Activated naive CD4-positive, alpha-beta T cell treated with anti-CD3 and anti-CD28 coated beads, Interleukin-2, amount 10 ng/mL, durations not matched to agents 7 days and 5 days (primary cell): ENCODE measurements around the gene FAM149A.

Experiments
- CTCF ChIA-PET: fragments of 350-600 bp; sonication (Branson Sonifier 250); formaldehyde crosslinking; loops from one replicate; lab custom pipeline; 2021; ENCODE audit warnings: antibody characterized with exemption; lab: Charles Lee
- DNase-seq: peaks from one replicate; pipeline ENCODE4 v3.0.0-alpha.2; 2020
- H3K27ac Mint-ChIP-seq: one replicate; pipeline ENCODE4 v1.8.0; 2021; ENCODE audit warnings: mild to moderate bottlenecking, moderate library complexity, mixed read lengths
- H3K27me3 Mint-ChIP-seq: one replicate; pipeline ENCODE4 v1.8.0; 2021; ENCODE audit warnings: mild to moderate bottlenecking, mixed read lengths
- H3K36me3 Mint-ChIP-seq: one replicate; pipeline ENCODE4 v1.8.0; 2021; ENCODE audit warnings: mixed read lengths
- H3K4me1 Mint-ChIP-seq: one replicate; pipeline ENCODE4 v1.8.0; 2021; ENCODE audit warnings: mixed read lengths
- H3K4me3 Mint-ChIP-seq: one replicate; pipeline ENCODE4 v1.8.0; 2021; ENCODE audit warnings: mild to moderate bottlenecking, moderate library complexity, mixed read lengths
- H3K9me3 Mint-ChIP-seq: one replicate; pipeline ENCODE4 v1.8.0; 2021; ENCODE audit warnings: mixed read lengths

Gene FAM149A

GRCh38 chr4:186104114-186104889, at the start of gene FAM149A:
Gene FAM149A (plus strand): TSS chr4:186104704.
- Mint-ChIP-seq H3K36me3 (no peaks in the 10 kb centered on the region), H3K4me3 (peak within 1 kb of the TSS; percentile 73), H3K9me3 (no peaks in the 10 kb centered on the region), H3K27ac (no peak within 1 kb of the TSS), H3K27me3 (peaks cover 61% of the 10 kb centered on the region), H3K4me1 (peaks cover 7% of the 10 kb centered on the region)
- DNase-seq: peak; percentile 71
- CTCF ChIA-PET: interaction anchor here (1.0 kb wide), 1 partner anchor 38 kb away, joined by 3 read pairs; no protein-coding TSS in a partner anchor

DNA sequence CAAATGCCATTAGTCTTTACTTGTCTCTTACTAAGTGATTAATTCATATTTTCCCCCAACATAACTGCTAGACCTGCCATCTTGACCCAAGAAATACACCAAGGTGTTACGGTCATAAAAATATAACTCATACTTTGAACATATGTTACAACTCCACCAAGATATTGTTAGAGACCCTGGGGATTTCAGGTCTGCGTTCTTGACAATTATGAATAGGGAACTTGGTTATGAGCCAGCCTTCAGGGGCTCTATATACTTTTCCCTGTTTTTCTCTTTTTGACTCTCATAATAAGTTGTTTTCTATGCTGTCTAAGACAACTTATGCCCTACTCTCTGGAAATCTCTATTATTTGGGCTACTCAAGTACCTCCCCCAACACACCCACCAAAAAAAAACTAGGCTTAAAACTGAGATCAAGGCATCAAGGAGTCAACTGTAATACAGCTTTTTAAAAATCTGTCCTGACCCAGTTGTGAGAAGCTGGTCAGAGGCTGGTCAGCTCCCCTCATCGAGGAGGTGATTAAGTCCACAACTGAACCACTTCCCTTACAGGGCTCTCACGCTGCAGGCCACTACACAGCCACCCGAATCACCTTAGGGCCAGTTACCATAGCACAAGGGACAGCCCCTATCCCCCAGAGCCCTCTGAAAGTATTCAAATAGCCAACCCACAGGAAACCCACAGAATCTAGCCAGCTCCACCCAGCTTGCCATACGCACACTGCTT, 46.1 kb upstream of the FAM149A start:
- peaks cover 3% of the 10 kb centered on the region for H3K9me3 Mint-ChIP-seq
- no peak for DNase-seq
- peaks cover 2% of the 10 kb centered on the region for H3K36me3 Mint-ChIP-seq
- CTCF ChIA-PET: interaction anchor here (1.2 to 1.4 kb wide), 3 partner anchors 20 to 228 kb away, joined by 3 read pairs; no protein-coding TSS in a partner anchor
- no peak overlapping the region for H3K4me3 Mint-ChIP-seq
- H3K4me1 Mint-ChIP-seq: peaks cover 6% of the 10 kb centered on the region
- H3K27ac Mint-ChIP-seq: no peak overlapping the region
- peaks cover 12% of the 10 kb centered on the region for H3K27me3 Mint-ChIP-seq

GRCh38 chr4:186058980-186059316, 45.6 kb upstream of the FAM149A start:
- no peak overlapping the region for H3K4me3 Mint-ChIP-seq
- peaks cover 2% of the 10 kb centered on the region for H3K36me3 Mint-ChIP-seq
- H3K27me3 Mint-ChIP-seq: peaks cover 12% of the 10 kb centered on the region
- H3K9me3 Mint-ChIP-seq: peaks cover 3% of the 10 kb centered on the region
- no peak overlapping the region for H3K27ac Mint-ChIP-seq
- CTCF ChIA-PET: interaction anchor here (1.2 to 1.4 kb wide), 3 partner anchors 20 to 229 kb away, joined by 3 read pairs; no protein-coding TSS in a partner anchor
- DNase-seq: no peak
- H3K4me1 Mint-ChIP-seq: peaks cover 6% of the 10 kb centered on the region

- H3K9me3 Mint-ChIP-seq: peaks cover 3% of the 10 kb centered on the region
- H3K4me1 Mint-ChIP-seq: peaks cover 6% of the 10 kb centered on the region
- H3K27ac Mint-ChIP-seq: no peak overlapping the region
- DNase-seq: no peak
- H3K36me3 Mint-ChIP-seq: peaks cover 2% of the 10 kb centered on the region
- peaks cover 14% of the 10 kb centered on the region for H3K27me3 Mint-ChIP-seq
- CTCF ChIA-PET: no interaction called here
- H3K4me3 Mint-ChIP-seq: no peak overlapping the region
Observed at GRCh38 chr4:186061921-186062320, 42.6 kb upstream of the FAM149A start.

DNA sequence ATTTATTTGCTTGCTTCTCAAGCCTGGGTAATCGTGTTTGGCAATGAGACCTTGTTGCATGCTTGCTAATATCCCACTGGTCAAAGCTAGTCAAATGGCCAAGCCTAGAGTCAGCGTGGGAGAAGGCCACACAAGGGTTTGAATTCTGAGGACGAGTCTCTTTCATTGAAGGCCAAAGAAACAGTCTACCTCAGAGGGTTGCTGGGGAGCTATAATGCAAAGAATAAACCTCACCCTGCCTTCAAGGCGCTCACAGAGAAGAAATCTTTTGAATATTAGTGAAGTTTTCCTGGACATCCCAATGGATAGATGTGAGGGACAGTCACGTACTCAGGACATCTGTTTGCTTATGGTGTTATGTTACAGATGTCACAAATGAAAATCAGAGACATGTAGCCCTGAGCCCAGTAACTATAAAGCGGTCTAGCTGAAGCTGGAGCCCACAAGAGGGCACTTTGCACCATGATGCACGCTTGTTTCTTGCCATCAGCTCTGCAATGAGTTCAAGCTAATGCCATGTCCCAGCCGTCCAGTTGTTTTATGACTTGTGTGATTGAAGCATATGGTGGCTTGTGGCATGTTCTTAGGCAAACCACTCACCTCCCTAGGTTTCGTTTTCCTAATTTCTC, 36.6 kb upstream of the FAM149A start:
- CTCF ChIA-PET: interaction anchor here (0.8 to 3.7 kb wide), 9 partner anchors 30 to 519 kb away, joined by 3 to 44 read pairs (median 4); partner anchors contain the start of gene CYP4V2
- Mint-ChIP-seq H3K9me3 (no peaks in the 10 kb centered on the region), H3K27ac (no peak overlapping the region)

DNA sequence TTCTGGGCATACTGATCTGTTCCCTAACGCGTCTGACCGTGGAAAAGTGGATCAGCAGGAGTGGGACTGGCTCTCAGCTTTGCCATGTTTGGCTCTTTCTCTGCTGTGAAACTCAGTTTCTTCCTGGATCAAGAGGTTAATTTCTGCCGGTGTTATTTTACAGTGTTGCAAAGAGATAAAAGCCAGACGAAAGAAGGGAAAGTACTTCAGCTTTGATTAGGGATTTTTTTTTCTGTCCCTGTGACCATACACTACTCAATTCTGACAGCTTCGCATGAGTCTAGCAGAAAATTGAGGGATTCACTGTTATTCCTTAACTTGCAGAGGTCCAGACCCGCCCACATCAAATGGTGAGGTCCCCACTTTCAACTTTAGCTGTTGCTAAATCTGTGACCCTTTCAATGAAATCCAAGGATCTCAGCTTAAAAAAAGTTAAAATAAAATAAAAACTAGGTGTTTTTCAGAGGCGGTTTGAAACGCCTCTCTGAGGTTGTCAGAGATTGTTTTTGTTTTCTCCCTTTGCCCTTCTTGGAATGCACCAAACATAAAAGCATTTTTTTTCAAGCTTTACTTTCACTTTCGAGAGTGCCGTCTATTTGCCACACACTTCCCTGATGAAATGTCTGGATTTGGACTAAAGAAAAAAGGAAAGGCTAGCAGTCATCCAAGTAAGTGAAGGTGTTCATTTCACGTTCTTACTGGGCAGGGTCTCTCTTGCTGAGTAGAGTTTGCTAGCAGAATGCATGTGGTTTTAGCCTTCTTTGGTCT, 35.7 kb upstream of the FAM149A start, which contains the start of gene TLR3:
TLR3 (plus strand) TSS at position 576 of the 768 bp plus-strand sequence. CDS start 7,464 bp downstream, outside the sequence.
- Mint-ChIP-seq H3K9me3 (no peaks in the 10 kb centered on the region), H3K27me3 (peaks cover 4% of the 10 kb centered on the region), H3K36me3 (no peaks in the 10 kb centered on the region), H3K27ac (peak within 1 kb of the TSS; percentile 4), H3K4me3 (peak within 1 kb of the TSS; percentile 58), H3K4me1 (peaks cover 18% of the 10 kb centered on the region)
- CTCF ChIA-PET: interaction anchor here (1.0 to 3.7 kb wide), 6 partner anchors 30 to 134 kb away, joined by 3 to 44 read pairs (median 4); partner anchors contain the start of gene CYP4V2
- no peak for DNase-seq

More for the DNA sequence above, 36.6 kb upstream of the FAM149A start:
- no peak overlapping the region for H3K4me3 Mint-ChIP-seq
- peak; percentile 44 for DNase-seq
- H3K27me3 Mint-ChIP-seq: peaks cover 4% of the 10 kb centered on the region
- H3K36me3 Mint-ChIP-seq: no peaks in the 10 kb centered on the region
- H3K4me1 Mint-ChIP-seq: peaks cover 18% of the 10 kb centered on the region

GRCh38 chr4:186069729-186070128, 34.8 kb upstream of the FAM149A start:
- DNase-seq: no peak
- no peak overlapping the region for H3K27ac Mint-ChIP-seq
- CTCF ChIA-PET: interaction anchor here (1.7 to 3.7 kb wide), 3 partner anchors 66 to 122 kb away, joined by 4 to 44 read pairs (median 5); partner anchors contain the start of gene CYP4V2
- no peak overlapping the region for H3K4me3 Mint-ChIP-seq
- peaks cover 4% of the 10 kb centered on the region for H3K27me3 Mint-ChIP-seq
- no peaks in the 10 kb centered on the region for H3K36me3 Mint-ChIP-seq
- peaks cover 18% of the 10 kb centered on the region for H3K4me1 Mint-ChIP-seq
- H3K9me3 Mint-ChIP-seq: no peaks in the 10 kb centered on the region

DNA sequence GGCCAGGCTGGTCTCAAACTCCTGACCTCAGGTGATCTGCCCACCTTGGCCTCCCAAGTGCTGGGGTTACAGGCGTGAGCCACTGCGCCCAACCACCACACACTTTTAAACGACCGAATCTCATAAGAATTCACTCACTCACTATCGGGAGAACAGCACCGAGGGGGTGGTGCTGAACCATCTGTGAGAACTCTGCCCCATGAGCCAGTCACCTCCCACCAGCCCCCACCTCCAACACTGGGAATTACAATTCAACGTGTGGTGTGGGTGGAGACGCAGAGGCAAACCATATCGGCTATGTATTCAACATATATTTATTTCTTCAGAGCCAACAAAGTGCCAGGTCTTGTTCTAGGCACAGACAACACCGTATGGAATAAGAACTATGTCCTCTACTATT, 32.0 kb upstream of the FAM149A start:
- Mint-ChIP-seq H3K36me3 (no peaks in the 10 kb centered on the region), H3K9me3 (no peaks in the 10 kb centered on the region), H3K4me1 (peaks cover 18% of the 10 kb centered on the region), H3K27me3 (no peaks in the 10 kb centered on the region), H3K27ac (no peak overlapping the region), H3K4me3 (no peak overlapping the region)
- no peak for DNase-seq
- CTCF ChIA-PET: no interaction called here

- no peak overlapping the region for H3K4me3 Mint-ChIP-seq
- H3K27ac Mint-ChIP-seq: no peak overlapping the region
- CTCF ChIA-PET: no interaction called here
- peaks cover 4% of the 10 kb centered on the region for H3K27me3 Mint-ChIP-seq
- no peaks in the 10 kb centered on the region for H3K9me3 Mint-ChIP-seq
- DNase-seq: no peak
- H3K4me1 Mint-ChIP-seq: peaks cover 4% of the 10 kb centered on the region
- no peaks in the 10 kb centered on the region for H3K36me3 Mint-ChIP-seq
Observed at GRCh38 chr4:186074189-186074588, 30.3 kb upstream of the FAM149A start.

- Mint-ChIP-seq H3K36me3 (no peaks in the 10 kb centered on the region), H3K27me3 (peaks cover 11% of the 10 kb centered on the region), H3K27ac (no peak overlapping the region), H3K9me3 (no peaks in the 10 kb centered on the region), H3K4me3 (no peak overlapping the region), H3K4me1 (no peaks in the 10 kb centered on the region)
- no peak for DNase-seq
- CTCF ChIA-PET: interaction anchor here (1.2 kb wide), 1 partner anchor 16 kb away, joined by 3 read pairs; no protein-coding TSS in a partner anchor
Observed at GRCh38 chr4:186078981-186079638, 25.4 kb upstream of the FAM149A start.

DNA sequence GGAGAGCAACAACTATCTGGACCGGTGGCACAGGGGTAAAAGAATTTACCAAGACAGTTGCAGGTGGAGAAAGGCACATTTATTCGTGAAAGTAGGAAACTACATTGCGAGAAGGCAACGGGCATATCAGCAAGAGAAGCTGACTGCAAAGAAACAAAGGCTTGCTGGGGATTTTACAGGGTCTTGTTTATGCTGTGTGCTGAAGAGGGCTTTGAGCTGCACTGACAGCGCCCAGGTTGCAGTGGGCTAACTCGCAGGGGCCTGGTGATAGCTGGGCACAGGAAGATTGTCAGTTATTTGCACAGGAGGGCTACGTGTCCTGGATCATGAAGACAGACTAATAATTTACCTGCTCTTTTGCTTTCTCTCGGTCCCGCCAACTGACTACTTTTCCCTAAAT, 24.8 kb upstream of the FAM149A start:
- Mint-ChIP-seq H3K4me1 (no peaks in the 10 kb centered on the region), H3K27ac (no peak overlapping the region), H3K9me3 (no peaks in the 10 kb centered on the region), H3K36me3 (no peaks in the 10 kb centered on the region), H3K4me3 (no peak overlapping the region), H3K27me3 (peaks cover 11% of the 10 kb centered on the region)
- DNase-seq: no peak
- CTCF ChIA-PET: interaction anchor here (1.2 kb wide), 1 partner anchor 16 kb away, joined by 3 read pairs; no protein-coding TSS in a partner anchor

GRCh38 chr4:186081202-186081807, 23.2 kb upstream of the FAM149A start:
- Mint-ChIP-seq H3K27me3 (peaks cover 11% of the 10 kb centered on the region), H3K4me1 (no peaks in the 10 kb centered on the region)
- CTCF ChIA-PET: no interaction called here

More at GRCh38 chr4:186081202-186081807, 23.2 kb upstream of the FAM149A start:
- H3K27ac Mint-ChIP-seq: no peak overlapping the region
- no peaks in the 10 kb centered on the region for H3K9me3 Mint-ChIP-seq
- no peak overlapping the region for H3K4me3 Mint-ChIP-seq
- DNase-seq: no peak
- H3K36me3 Mint-ChIP-seq: no peaks in the 10 kb centered on the region
